NCI-H2081 treated with DMSO at 0.1 percent for 48 hours (cell line): ENCODE data around the gene AHNAK2.

Source experiments
- DNase-seq: peaks from one replicate; lab custom pipeline; 2025; lab: John Stamatoyannopoulos, UW

The AHNAK2 gene

GRCh38 chr14:104939666-104940410, 38.3 kb downstream of the AHNAK2 start:
- DNase-seq = no peak

DNA sequence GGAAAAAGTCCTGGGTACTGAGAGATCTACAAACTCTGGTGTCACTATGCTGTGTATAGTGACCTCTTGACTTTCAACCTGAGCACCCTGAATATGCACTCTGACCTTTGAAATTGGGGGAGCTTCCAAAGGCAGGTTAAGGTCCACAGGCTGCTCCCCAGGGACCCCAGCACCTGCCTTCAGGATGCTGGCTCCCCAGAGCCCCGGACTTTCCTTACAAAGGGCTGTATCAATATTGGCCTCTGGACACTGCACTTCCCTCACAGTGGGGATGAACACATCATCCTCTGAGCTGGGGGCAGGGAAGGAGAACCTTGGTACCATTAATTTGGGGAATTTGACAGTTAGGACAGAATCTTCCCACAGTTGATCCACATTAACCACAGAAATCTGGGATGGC, 39.2 kb downstream of the AHNAK2 start:
- no peak for DNase-seq

GRCh38 chr14:104938436-104938835, 39.7 kb downstream of the AHNAK2 start:
- DNase-seq = no peak

DNA sequence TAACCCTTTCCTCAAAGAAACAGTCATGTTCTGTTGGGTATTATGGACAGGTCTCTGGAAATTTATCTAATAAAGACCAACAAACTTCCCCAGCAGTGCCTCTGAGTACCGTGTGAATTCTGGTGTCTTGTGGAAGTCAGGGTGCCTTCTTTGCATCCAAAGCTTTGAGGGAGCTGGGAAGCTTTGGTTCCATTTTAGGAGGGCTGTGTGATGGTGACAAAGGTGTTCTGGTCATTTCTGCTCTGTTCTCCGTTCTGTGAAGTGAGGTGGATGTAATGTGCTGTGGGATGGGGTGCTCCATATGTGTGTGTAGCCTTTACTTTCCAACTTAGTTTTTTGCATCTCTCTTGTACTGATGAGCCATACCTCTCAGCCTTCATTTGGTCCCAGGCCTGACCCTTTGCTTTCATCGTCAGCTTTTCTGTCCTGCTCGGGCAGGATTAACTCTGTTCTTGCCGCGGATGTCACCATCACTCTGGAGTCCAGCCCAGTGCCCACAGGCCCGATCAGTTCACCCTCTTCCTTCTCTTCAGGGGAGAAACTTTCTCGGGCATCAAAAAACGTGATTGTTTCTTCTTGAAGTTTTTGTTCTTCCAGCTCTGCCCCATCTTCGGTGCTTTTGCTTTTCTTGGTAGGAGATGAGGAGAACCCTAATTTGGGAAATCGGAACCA, 40.3 kb downstream of the AHNAK2 start:
- no peak for DNase-seq

- no peak for DNase-seq
Observed at GRCh38 chr14:104937161-104937560, 41.0 kb downstream of the AHNAK2 start.

DNA sequence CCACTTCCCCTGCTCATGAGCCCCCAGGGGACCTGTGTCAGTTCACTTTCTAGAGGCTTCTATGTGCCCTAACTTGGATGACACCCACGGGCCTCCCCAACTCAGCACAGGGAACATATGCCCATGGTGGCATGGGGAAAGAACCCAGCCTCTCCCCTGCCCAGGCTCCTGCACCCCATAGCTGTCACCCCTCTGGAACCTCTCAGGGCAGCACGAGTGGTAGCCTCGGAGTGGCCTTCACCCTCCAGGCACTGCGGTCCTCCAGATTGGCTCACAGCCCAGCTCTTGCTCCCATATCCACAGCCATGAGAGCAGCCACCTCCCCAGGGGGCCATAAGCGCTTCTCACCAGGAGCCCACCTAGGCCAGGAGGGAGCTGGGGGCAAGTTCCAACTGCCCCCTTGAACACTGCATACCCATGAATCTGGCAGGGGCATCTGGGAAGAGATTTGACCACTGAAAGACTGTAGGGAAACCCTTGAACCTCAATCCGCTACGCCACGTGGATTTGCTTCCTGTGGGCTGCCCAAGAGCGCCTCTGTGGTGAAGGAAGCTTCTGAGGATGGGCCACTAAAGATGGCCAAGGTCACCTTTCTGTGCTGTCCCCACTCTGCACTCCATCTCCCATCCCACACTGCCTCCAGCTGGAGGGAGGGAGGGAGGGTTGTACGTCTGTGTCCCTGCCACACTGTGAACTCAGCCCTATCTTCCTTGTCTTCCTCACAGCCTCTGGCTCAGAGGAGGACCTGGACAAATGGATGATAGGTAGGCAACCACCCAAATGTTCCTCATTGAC, 41.6 kb downstream of the AHNAK2 start:
- no peak for DNase-seq

DNA sequence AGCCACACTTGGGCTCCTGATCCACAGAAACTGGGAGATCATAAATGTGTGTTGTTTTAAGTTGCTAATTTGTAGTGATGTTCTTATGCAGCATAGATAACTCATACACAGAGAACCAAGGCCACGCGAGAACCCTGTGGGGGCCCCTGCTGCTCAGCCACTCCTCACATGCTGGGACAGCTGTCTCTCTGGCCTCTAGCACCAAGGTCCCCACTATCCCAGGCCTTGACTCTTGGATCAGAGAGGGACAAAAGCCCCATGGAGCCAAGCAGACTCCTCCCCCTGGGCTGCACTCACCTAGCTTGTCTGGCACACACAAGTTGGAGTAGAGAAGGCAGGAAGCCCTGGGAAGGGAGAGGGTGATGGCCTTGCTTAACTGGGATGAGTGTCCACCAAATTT, 42.2 kb downstream of the AHNAK2 start:
- no peak for DNase-seq

GRCh38 chr14:104935026-104935650, 43.0 kb downstream of the AHNAK2 start:
- no peak for DNase-seq

DNA sequence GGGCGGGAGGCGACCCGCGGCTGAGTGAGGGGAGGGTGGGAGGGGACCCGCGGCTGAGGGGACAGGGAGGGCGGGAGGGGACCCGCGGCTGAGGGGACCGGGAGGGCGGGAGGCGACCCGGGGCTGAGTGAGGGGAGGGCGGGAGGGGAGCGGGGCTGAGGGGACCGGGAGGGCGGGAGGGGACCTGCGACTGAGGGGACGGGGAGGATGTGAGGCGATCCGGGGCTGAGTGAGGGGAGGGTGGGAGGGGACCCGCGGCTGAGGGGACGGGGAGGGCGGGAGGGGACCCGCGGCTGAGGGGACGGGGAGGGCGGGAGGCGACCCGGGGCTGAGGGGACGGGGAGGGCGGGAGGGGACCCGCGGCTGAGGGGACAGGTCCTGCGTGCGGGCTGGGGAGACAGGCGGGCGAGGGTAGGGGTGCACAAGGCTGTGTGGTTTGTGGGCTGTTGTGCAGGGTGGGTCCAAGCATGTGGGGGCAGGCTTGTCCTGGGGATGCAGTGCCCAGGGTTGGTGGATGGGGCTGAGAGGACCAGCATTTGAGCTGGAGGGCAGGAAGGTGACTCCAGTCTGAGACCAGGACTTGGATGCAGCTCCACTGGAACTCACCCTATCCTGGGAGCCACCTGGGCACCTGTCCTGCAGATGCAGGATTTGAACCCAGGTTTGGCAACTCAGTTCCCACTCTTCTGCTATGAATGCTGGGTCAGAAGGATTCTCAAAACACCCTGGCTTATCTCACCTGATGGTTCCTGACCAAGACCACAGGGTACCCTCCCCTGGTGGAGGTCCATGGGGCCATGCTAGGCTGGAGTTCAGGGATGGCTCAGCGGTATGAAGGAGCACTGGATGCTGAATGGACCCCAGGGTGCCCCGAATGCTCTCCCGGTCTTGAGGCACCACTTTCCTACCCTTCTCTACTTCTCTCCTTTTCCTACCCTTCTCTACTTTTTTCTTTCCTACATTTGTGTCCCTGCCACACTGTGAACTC, 44.1 kb downstream of the AHNAK2 start:
- DNase-seq = no peak

DNA sequence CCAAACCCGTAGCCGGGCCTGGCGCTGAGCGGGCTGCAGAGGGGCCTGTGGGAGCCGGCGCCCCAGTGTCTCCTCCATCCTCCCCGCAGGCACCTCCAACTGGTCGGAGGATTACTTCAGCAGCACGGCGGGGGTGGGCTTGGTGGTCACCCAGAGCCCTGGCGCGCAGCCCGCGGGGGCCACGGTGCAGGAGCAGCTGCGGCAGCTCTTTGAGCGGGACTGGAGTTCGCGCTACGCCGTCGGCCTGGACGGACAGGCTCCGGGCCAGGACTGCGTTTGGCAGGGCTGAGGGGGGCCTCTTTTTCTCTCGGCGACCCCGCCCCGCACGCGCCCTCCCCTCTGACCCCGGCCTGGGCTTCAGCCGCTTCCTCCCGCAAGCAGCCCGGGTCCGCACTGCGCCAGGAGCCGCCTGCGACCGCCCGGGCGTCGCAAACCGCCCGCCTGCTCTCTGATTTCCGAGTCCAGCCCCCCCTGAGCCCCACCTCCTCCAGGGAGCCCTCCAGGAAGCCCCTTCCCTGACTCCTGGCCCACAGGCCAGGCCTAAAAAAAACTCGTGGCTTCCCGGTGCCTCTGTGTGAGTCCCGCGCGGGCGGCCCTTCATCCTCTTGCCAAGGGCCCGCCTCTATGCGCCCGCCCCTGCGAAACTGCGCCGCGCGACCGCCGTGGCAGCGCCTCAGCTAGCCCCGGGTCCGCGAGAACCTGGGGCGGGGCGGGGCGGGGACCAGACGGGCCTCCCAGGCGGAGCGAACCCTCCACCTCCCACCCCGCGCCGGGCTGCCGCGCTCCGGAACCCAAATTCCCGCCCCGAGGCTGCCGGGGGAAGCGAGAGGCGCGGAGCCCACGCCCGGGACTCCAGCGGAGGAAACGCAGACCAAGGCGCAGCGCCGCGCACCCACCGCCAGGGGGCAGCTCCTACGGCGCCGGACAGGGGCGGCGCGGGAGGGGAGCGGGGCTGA, 45.2 kb downstream of the AHNAK2 start:
- DNase-seq = no peak

DNA sequence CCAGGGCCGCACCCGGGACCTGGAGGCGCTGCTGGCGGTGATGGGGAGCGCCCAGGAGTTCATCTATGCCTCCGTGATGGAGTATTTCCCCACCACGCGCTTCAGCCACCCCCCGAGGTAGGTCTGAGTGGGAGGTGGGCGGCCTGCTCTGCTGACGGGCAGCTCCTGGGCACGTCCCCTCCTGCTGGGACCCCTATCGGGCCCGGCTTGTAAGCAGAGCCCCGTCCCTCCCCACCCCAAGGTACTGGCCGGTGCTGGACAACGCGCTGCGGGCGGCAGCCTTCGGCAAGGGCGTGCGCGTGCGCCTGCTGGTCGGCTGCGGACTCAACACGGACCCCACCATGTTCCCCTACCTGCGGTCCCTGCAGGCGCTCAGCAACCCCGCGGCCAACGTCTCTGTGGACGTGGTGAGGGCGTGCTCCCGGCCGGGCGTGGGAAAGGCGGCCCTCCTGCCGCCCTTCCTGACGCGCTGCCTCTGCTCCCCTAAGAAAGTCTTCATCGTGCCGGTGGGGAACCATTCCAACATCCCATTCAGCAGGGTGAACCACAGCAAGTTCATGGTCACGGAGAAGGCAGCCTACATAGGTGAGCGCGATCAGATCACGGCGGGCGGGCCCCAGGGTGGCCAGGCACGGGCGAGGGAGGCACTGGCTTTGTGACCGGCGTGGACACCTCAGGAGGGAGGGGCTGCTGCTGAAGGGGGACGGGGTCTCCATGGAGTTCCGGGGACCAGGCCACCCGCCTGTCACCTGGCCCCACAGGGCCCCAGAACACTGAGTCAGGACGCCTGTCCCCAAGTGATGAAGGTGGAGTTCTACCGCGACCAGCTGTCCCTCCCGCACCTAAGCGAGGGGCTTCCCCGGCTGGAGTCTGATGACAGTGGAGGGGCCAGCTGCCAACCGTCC, 46.2 kb downstream of the AHNAK2 start:
- no peak for DNase-seq

- no peak for DNase-seq
Observed at GRCh38 chr14:104931304-104931770, 46.8 kb downstream of the AHNAK2 start.

- no peak for DNase-seq
Observed at GRCh38 chr14:104930526-104931303, 47.5 kb downstream of the AHNAK2 start.

DNA sequence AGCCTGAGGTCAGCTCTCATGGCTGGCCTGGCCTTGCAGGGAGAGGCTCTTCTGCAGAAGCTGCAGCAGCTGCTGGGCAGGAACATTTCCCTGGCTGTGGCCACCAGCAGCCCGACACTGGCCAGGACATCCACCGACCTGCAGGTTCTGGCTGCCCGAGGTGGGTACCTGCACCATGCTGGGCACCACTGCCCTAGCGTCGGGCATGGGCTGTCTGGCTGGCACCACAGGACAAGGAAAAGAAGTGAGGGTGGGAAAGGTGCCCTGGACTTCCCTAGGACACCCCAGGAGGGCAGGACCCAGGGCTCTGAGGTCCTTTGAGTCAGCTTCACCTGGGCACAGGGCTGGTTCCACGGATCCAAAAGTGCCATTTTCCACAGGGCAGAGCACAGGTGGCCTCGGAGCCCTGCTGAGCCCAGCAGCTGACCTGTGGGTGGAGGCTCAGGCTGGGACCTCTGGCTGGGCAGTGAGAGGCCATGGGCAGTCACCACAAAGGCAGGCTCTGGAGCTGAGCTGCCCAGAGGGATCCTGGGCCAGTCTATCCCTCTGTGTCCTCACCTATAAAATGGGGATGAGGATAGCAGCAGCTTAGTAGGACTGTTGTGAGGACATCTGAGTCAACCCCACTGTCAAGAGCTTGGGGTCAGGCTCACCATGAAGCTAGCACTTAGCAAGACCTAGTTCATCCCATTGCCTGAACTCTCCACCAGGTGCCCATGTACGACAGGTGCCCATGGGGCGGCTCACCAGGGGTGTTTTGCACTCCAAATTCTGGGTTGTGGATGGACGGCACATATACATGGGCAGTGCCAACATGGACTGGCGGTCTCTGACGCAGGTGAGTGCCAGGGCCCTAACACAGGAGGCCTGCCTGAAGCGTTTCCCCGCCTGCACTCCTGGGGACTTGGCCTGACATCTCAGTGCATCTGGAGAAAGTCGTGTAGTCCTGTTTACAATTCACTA, 48.6 kb downstream of the AHNAK2 start:
- DNase-seq = no peak

- no peak for DNase-seq
Observed at GRCh38 chr14:104928391-104929133, 49.6 kb downstream of the AHNAK2 start.

GRCh38 chr14:104927901-104928300, 50.3 kb downstream of the AHNAK2 start:
- no peak for DNase-seq
